A673 (cell line): ENCODE results near the gene TBC1D4.

Experiments
- EZH2 ChIP-seq: fragments of 200-600 bp; sonication (generic); IDR thresholded peaks from 2 replicates; pipeline ENCODE4 v1.6.1; 2017; ENCODE audit warnings: borderline replicate concordance, low read depth, mild to moderate bottlenecking, mixed read lengths, antibody characterized with exemption, low read length; ENCODE audit not compliant: poor library complexity, severe bottlenecking
- TF ChIP-seq, protein P1 (sequence below): fragments of 300-800, 200-600 bp; sonication (generic); conservative IDR thresholded peaks from 2 replicates; pipeline ENCODE4 v1.5.1; 2017; ENCODE audit warnings: low read depth, mild to moderate bottlenecking, antibody characterized with exemption, low read length, moderate library complexity, mixed read lengths

DNA sequence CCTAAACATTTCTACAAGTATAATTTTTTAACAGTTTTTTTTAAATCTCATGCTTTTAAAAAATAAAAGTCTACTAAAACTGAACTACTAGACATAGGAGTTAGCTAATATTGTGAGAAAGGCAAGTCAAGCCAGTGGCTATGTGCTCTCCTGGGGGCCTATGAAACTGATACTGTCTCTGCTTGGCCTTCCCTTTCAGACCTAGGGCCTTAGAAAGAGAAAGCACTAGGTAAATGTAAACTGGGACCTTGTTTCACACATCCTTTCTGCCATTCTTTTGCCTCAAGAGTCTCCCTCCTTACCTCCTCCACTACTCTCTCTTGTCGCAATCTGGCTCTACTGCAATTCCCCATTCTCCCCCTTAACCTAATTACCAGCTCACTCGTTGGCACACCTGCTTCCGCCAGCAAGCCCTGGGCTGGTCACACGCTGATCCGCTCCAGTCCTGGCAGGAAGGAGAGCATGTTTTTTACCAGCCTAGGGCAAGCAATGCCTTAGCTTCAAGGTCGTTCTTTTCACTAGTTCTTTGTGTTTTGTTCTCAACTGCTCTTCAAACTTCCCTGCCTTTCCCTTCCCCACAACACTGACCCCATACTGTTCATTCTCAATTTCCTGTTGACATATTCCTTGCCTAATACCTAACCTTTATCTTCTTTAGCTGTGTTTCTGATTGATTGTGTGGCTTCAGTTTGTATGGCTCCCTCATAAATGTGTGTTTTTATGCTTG lies 23.1 kb downstream of the TBC1D4 start:
- TF ChIP-seq, protein P1, sequence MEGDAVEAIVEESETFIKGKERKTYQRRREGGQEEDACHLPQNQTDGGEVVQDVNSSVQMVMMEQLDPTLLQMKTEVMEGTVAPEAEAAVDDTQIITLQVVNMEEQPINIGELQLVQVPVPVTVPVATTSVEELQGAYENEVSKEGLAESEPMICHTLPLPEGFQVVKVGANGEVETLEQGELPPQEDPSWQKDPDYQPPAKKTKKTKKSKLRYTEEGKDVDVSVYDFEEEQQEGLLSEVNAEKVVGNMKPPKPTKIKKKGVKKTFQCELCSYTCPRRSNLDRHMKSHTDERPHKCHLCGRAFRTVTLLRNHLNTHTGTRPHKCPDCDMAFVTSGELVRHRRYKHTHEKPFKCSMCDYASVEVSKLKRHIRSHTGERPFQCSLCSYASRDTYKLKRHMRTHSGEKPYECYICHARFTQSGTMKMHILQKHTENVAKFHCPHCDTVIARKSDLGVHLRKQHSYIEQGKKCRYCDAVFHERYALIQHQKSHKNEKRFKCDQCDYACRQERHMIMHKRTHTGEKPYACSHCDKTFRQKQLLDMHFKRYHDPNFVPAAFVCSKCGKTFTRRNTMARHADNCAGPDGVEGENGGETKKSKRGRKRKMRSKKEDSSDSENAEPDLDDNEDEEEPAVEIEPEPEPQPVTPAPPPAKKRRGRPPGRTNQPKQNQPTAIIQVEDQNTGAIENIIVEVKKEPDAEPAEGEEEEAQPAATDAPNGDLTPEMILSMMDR: no peak
- TF ChIP-seq EZH2: no peak
